Measurements from ENCODE around the gene JCAD.

DNA sequence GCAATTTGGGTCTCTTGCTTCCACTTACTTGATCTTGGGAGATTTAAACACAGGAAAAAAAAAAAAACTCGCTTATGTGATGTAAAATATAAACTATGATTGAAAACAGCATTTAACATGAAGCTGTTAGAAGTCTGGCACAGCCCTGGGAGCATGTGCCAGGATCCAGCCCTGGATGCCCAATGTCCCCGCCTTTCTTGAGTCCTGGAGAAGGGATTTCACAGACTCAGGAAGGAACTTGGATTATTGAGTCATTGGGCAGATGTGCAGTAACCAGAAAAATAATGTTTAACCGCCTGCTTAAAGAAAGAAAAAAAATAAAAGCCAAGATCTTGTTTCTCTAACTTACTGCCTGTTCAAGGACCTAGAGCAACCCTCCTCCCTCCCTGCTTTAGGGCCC, 3.7 kb upstream of the JCAD start:
- TF ChIP-seq, protein P1, sequence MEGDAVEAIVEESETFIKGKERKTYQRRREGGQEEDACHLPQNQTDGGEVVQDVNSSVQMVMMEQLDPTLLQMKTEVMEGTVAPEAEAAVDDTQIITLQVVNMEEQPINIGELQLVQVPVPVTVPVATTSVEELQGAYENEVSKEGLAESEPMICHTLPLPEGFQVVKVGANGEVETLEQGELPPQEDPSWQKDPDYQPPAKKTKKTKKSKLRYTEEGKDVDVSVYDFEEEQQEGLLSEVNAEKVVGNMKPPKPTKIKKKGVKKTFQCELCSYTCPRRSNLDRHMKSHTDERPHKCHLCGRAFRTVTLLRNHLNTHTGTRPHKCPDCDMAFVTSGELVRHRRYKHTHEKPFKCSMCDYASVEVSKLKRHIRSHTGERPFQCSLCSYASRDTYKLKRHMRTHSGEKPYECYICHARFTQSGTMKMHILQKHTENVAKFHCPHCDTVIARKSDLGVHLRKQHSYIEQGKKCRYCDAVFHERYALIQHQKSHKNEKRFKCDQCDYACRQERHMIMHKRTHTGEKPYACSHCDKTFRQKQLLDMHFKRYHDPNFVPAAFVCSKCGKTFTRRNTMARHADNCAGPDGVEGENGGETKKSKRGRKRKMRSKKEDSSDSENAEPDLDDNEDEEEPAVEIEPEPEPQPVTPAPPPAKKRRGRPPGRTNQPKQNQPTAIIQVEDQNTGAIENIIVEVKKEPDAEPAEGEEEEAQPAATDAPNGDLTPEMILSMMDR (IDR thresholded peaks at IDR 0.05) = no peak
- TF ChIP-seq POLR2A (IDR thresholded peaks at IDR 0.05) = no peak

Data from uterus (tissue), 2 donors.